CD4-positive, alpha-beta T cell (primary cell): ENCODE data around the gene ARID4B. TPM values are rescaled to one million over a fixed set of nuclear protein-coding genes. Genes with fewer than 3 reads are reported as not detected.

Experiments
- ATAC-seq: fragments of 200-7000 bp; cut with Tn5 transposase; one replicate; pipeline ENCODE4 v1.10.0; 2022; ENCODE audit warnings: mild to moderate bottlenecking; ENCODE audit not compliant: poor library complexity
- CTCF ChIA-PET: fragments of 350-600 bp; sonication (Branson Sonifier 250); formaldehyde crosslinking; loops from one replicate; lab custom pipeline; 2021; ENCODE audit warnings: antibody characterized with exemption, inconsistent platforms; lab: Charles Lee
- POLR2A ChIA-PET: fragments of 350-600 bp; sonication (Branson Sonifier 250); formaldehyde crosslinking; loops from one replicate; lab custom pipeline; 2021; ENCODE audit warnings: antibody characterized with exemption, inconsistent platforms; lab: Charles Lee
- DNase-seq, 14 experiments: peaks; one replicate each; pipeline ENCODE4 v3.0.0-alpha.2; 2013 to 2020; ENCODE audit warnings: mixed read lengths in 2 of 14
- H3K27ac ChIP-seq, 2 donors: one replicate each; pipeline versions ENCODE4 v1.5.1 to v1.7.0; 2013; ENCODE audit warnings: low read length in 2 of 2, low read depth in 1 of 2, mild to moderate bottlenecking in 1 of 2
- H3K27me3 ChIP-seq, 2 experiments: 1 replicate in 1 of 2; 2 replicates in 1 of 2; pipeline versions ENCODE4 v1.6.1 to v1.7.0; 2013; ENCODE audit warnings: low read length in 2 of 2, control low read depth in 1 of 2, mild to moderate bottlenecking in 1 of 2, moderate library complexity in 1 of 2; ENCODE audit not compliant: insufficient read depth in 2 of 2, control insufficient read depth in 1 of 2
- H3K36me3 ChIP-seq: one replicate; pipeline ENCODE4 v1.6.1; 2013; ENCODE audit warnings: low read length, control low read depth; ENCODE audit not compliant: insufficient read depth
- H3K4me1 ChIP-seq: one replicate; pipeline ENCODE4 v1.6.1; 2013; ENCODE audit warnings: low read length, control low read depth; ENCODE audit not compliant: insufficient read depth
- H3K4me3 ChIP-seq: one replicate; pipeline ENCODE4 v1.5.1; 2013; ENCODE audit warnings: mild to moderate bottlenecking, low read length, moderate library complexity
- H3K9me3 ChIP-seq, 2 experiments: 1 replicate in 1 of 2; 2 replicates in 1 of 2; pipeline versions ENCODE4 v1.6.1 to v1.7.0; 2013; ENCODE audit warnings: low read length in 2 of 2, mild to moderate bottlenecking in 2 of 2, control low read depth in 1 of 2, moderate library complexity in 1 of 2; ENCODE audit not compliant: control insufficient read depth in 1 of 2, insufficient read depth in 1 of 2
- H3K27ac Mint-ChIP-seq: one replicate; pipeline ENCODE4 v1.8.0; 2020; ENCODE audit warnings: mixed read lengths
- H3K27me3 Mint-ChIP-seq: one replicate; pipeline ENCODE4 v1.8.0; 2021; ENCODE audit warnings: mixed read lengths
- H3K36me3 Mint-ChIP-seq: one replicate; pipeline ENCODE4 v1.8.0; 2021; ENCODE audit warnings: low read depth, mixed read lengths
- H3K4me1 Mint-ChIP-seq: one replicate; pipeline ENCODE4 v1.8.0; 2021; ENCODE audit warnings: low read depth, mixed read lengths
- H3K4me3 Mint-ChIP-seq: one replicate; pipeline ENCODE4 v1.8.0; 2020; ENCODE audit warnings: mild to moderate bottlenecking, mixed read lengths
- H3K9me3 Mint-ChIP-seq: one replicate; pipeline ENCODE4 v1.8.0; 2020; ENCODE audit warnings: mixed read lengths
- intact Hi-C, 2 experiments: fragments of 100-400 bp; cut with DNase I in 1 of 2; cut with micrococcal nuclease in 1 of 2; formaldehyde crosslinking; loops; one replicate each; pipeline versions ENCODE4 v1.15.1 to v1.9.0; 2023 to 2025; cut with DNase I, micrococcal nuclease
- total RNA-seq, 174 experiments: library from RNA in 2 of 174; stranded (reverse) in 2 of 174; gene quantifications; one replicate each; pipeline ENCODE4 v1.2.3 and lab custom pipeline; 2021 to 2026
- TF ChIP-seq, protein P1 (sequence below): fragments of 200-600 bp; IDR thresholded peaks from one replicate; pipeline ENCODE4 v1.8.0; 2022; ENCODE audit warnings: antibody characterized with exemption, mild to moderate bottlenecking

Gene ARID4B
- total RNA-seq, 2 experiments from 2014 or later = 127 to 130 TPM

DNA sequence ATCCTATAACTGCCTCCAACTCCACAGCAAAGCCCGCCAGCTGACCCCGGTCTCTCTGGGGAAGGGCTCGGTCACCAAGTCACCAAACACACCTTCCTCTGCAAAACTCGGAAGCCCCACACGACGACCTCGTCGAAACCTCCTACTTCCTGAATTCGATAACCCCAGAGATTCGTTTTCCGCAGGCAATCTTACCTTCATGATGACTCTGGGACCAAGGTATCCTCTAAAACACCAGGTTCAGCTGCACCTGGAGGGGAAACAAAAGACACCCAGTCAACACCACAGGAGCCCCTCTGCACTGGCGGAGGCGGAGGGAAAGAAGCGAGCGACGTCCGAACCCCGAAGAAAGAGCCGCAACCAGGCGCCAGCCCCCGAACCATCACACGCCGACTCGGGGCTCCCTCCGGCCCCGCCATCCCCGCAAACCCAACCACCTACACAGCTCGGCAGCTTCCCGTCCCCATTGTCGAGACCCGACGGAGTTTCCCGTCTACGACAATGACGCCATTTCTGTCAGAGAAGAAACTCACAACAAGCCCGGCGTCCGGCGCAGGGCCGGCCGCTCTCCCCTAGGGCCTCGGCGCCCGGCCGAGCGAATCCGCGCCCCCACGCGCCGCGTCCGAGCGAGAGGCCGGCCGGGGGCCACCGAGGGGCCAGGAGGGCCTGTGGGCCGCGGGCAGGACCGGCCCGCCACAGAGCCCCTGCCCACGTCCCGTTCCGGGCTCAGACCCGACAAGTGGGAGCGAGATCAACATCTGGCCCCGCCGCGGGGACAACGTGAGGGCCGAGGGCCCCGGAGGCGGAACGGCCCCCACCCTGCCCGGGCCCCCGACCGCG, 1.0 kb downstream of the ARID4B start:
- Histone ChIP-seq H3K4me1 (peaks cover 32% of the 10 kb centered on the region), H3K27ac (peak overlapping the region; percentile 95 to 98), H3K27me3 (no peaks in the 10 kb centered on the region), H3K4me3 (peak overlapping the region; percentile 97), H3K9me3 (no peaks in the 10 kb centered on the region), H3K36me3 (peaks cover 6% of the 10 kb centered on the region)
- peak; percentile 11 for ATAC-seq
- Mint-ChIP-seq H3K36me3 (peaks cover 42% of the 10 kb centered on the region), H3K9me3 (no peaks in the 10 kb centered on the region), H3K27ac (no peak overlapping the region), H3K27me3 (no peaks in the 10 kb centered on the region), H3K4me3 (peak overlapping the region; percentile 99), H3K4me1 (peaks cover 35% of the 10 kb centered on the region)
- POLR2A ChIA-PET = interaction anchor here (0.6 to 2.0 kb wide), 12 partner anchors 12 to 954 kb away, joined by 3 to 11 read pairs (median 3); partner anchors contain the start of gene TBCE
- DNase-seq = peak; percentile 32 to 91 (median 56)
- CTCF ChIA-PET = interaction anchor here (1.6 kb wide), 1 partner anchor 22 kb away, joined by 5 read pairs; no protein-coding TSS in a partner anchor
- TF ChIP-seq, protein P1, sequence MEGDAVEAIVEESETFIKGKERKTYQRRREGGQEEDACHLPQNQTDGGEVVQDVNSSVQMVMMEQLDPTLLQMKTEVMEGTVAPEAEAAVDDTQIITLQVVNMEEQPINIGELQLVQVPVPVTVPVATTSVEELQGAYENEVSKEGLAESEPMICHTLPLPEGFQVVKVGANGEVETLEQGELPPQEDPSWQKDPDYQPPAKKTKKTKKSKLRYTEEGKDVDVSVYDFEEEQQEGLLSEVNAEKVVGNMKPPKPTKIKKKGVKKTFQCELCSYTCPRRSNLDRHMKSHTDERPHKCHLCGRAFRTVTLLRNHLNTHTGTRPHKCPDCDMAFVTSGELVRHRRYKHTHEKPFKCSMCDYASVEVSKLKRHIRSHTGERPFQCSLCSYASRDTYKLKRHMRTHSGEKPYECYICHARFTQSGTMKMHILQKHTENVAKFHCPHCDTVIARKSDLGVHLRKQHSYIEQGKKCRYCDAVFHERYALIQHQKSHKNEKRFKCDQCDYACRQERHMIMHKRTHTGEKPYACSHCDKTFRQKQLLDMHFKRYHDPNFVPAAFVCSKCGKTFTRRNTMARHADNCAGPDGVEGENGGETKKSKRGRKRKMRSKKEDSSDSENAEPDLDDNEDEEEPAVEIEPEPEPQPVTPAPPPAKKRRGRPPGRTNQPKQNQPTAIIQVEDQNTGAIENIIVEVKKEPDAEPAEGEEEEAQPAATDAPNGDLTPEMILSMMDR = no peak
- intact Hi-C loops = loop anchor here (2.0 to 10.0 kb wide), 7 partner anchors 35 to 952 kb away; partner anchors contain the start of genes B3GALNT2 (in 1 of the 2), COA6 (in 1 of the 2), TBCE (in 1 of the 2) and TOMM20 (in 1 of the 2)

- peaks cover 8% of the 10 kb centered on the region for H3K36me3 ChIP-seq
- H3K4me3 ChIP-seq = peak overlapping the region; percentile 97
- Mint-ChIP-seq H3K27me3 (no peaks in the 10 kb centered on the region), H3K36me3 (peaks cover 39% of the 10 kb centered on the region), H3K27ac (no peak overlapping the region), H3K4me3 (peak overlapping the region; percentile 99), H3K9me3 (no peaks in the 10 kb centered on the region), H3K4me1 (peaks cover 46% of the 10 kb centered on the region)
- DNase-seq (no peak), ATAC-seq (no peak)
- no peaks in the 10 kb centered on the region for H3K9me3 ChIP-seq
- no peaks in the 10 kb centered on the region for H3K27me3 ChIP-seq
- TF ChIP-seq, protein P1 = no peak
- CTCF ChIA-PET = interaction anchor here (1.4 to 1.6 kb wide), 2 partner anchors 21 to 72 kb away, joined by 5 read pairs; no protein-coding TSS in a partner anchor
- POLR2A ChIA-PET = interaction anchor here (1.2 to 1.5 kb wide), 4 partner anchors 21 to 165 kb away, joined by 3 to 4 read pairs (median 4); no protein-coding TSS in a partner anchor
- peak overlapping the region in 1 of 2 donors; percentile 95 for H3K27ac ChIP-seq
- intact Hi-C loops = loop anchor here (2.0 to 10.0 kb wide), 7 partner anchors 34 to 951 kb away; partner anchors contain the start of genes B3GALNT2 (in 1 of the 2), COA6 (in 1 of the 2), TBCE (in 1 of the 2) and TOMM20 (in 1 of the 2)
- H3K4me1 ChIP-seq = peaks cover 39% of the 10 kb centered on the region
Observed at GRCh38 chr1:235325854-235326253, 2.1 kb downstream of the ARID4B start.

DNA sequence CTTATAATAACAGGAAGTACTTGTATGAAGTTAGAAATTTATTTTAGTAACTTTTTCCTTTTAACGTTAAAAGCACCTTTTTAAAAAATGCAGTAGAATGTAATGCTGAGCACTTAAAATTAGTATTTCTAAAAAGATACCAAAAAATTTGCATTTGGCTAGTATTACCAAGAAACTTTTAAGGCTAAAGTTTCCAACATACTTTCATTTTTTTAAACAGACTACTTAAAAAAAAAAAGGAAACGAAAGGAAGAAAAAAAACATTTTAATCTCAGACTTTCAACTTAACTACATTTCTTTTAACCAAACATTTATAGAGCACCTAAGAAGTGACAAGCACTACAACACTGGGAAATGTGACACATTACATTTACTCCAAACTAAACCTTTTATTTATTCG, 2.8 kb downstream of the ARID4B start:
- intact Hi-C loops = loop anchor here (5.0 to 10.0 kb wide), 6 partner anchors 33 to 950 kb away; partner anchors contain the start of genes B3GALNT2 (in 1 of the 2), COA6 (in 1 of the 2), TBCE (in 1 of the 2) and TOMM20 (in 1 of the 2)
- DNase-seq (no peak), ATAC-seq (no peak)
- peak overlapping the region; percentile 97 for H3K4me3 ChIP-seq
- TF ChIP-seq, protein P1 = no peak
- H3K4me1 ChIP-seq = peaks cover 44% of the 10 kb centered on the region
- no peaks in the 10 kb centered on the region for H3K9me3 ChIP-seq
- Mint-ChIP-seq H3K27ac (peak overlapping the region; percentile 44), H3K4me1 (peaks cover 53% of the 10 kb centered on the region), H3K27me3 (no peaks in the 10 kb centered on the region), H3K4me3 (peak overlapping the region; percentile 99), H3K9me3 (no peaks in the 10 kb centered on the region), H3K36me3 (peaks cover 46% of the 10 kb centered on the region)
- H3K27ac ChIP-seq = no peak overlapping the region
- CTCF ChIA-PET = interaction anchor here (1.4 to 1.7 kb wide), 4 partner anchors 13 to 72 kb away, joined by 5 to 6 read pairs (median 5); no protein-coding TSS in a partner anchor
- POLR2A ChIA-PET = interaction anchor here (1.0 to 1.6 kb wide), 6 partner anchors 10 to 723 kb away, joined by 3 to 8 read pairs (median 4); partner anchors contain the start of gene RBM34
- H3K36me3 ChIP-seq = peaks cover 15% of the 10 kb centered on the region
- no peaks in the 10 kb centered on the region for H3K27me3 ChIP-seq
